NCI-H1436 (cell line): Measurements from ENCODE around the gene TMEM179.
"Not testable (repeated sequence)": the region's sequence is repeated elsewhere in the genome, so short reads cannot be mapped to it uniquely, and the experiment has no call there.

Experiments
- DNase-seq: peaks from one replicate; lab custom pipeline; 2025; lab: John Stamatoyannopoulos, UW

Gene TMEM179

GRCh38 chr14:104585966-104586697 lies 18.4 kb downstream of the TMEM179 start:
- DNase-seq, result no peak

- no peak for DNase-seq
These were observed 20.0 kb downstream of the TMEM179 start for GRCh38 chr14:104584557-104584956.

GRCh38 chr14:104583424-104584306 lies 20.9 kb downstream of the TMEM179 start:
- no peak for DNase-seq

- DNase-seq, result no peak
These were observed 21.9 kb downstream of the TMEM179 start for GRCh38 chr14:104582662-104583061.

- DNase-seq, result no peak
These were observed 22.6 kb downstream of the TMEM179 start for GRCh38 chr14:104582005-104582404.

GRCh38 chr14:104581521-104581920 lies 23.1 kb downstream of the TMEM179 start:
- DNase-seq, result no peak

- no peak for DNase-seq
These were observed 23.6 kb downstream of the TMEM179 start for GRCh38 chr14:104580961-104581360.

- DNase-seq, result not testable (repeated sequence)
These were observed 24.6 kb downstream of the TMEM179 start for GRCh38 chr14:104579939-104580338.

- DNase-seq, result no peak
These were observed 25.1 kb downstream of the TMEM179 start, which contains the start of gene C14orf180 for GRCh38 chr14:104579507-104579906. Gene C14orf180 (plus strand): TSS chr14:104579764. CDS start chr14:104586431, 6,667 bp downstream.

GRCh38 chr14:104578321-104578720 lies 26.3 kb downstream of the TMEM179 start:
- no peak for DNase-seq

GRCh38 chr14:104577847-104578301 lies 26.7 kb downstream of the TMEM179 start:
- no peak for DNase-seq

- DNase-seq, result no peak
These were observed 27.1 kb downstream of the TMEM179 start for GRCh38 chr14:104577426-104577825.

GRCh38 chr14:104576970-104577332 lies 27.6 kb downstream of the TMEM179 start:
- DNase-seq, result no peak

- DNase-seq, result no peak
These were observed 28.2 kb downstream of the TMEM179 start for GRCh38 chr14:104576232-104576969.

GRCh38 chr14:104574978-104575583 lies 29.5 kb downstream of the TMEM179 start:
- DNase-seq, result no peak

GRCh38 chr14:104574536-104574935 lies 30.0 kb downstream of the TMEM179 start:
- DNase-seq, result no peak

GRCh38 chr14:104573930-104574329 lies 30.6 kb downstream of the TMEM179 start:
- no peak for DNase-seq

GRCh38 chr14:104572668-104573067 lies 31.9 kb downstream of the TMEM179 start:
- DNase-seq, result no peak

- DNase-seq, result no peak
These were observed 32.4 kb downstream of the TMEM179 start for GRCh38 chr14:104572024-104572626.

GRCh38 chr14:104571246-104571645 lies 33.3 kb downstream of the TMEM179 start:
- DNase-seq, result no peak

GRCh38 chr14:104569435-104569834 lies 35.1 kb downstream of the TMEM179 start:
- DNase-seq, result no peak
